Fibroblast of mammary gland (primary cell): ENCODE data around the gene TECPR2.

Source experiments
- DNase-seq: peaks from one replicate; pipeline ENCODE4 v3.0.0-alpha.2; 2010; ENCODE audit warnings: low read depth
- H3K4me3 ChIP-seq: 2 replicates; pipeline ENCODE4 v1.5.1; 2011; ENCODE audit warnings: low read depth, mild to moderate bottlenecking, low read length, moderate library complexity; ENCODE audit not compliant: control insufficient read depth
- CTCF ChIP-seq: conservative IDR thresholded peaks from 2 replicates; pipeline ENCODE4 v1.5.1; 2011; ENCODE audit warnings: low read depth, low read length, inconsistent platforms; ENCODE audit not compliant: control insufficient read depth, insufficient read depth

The TECPR2 gene

GRCh38 chr14:102418853-102419240 lies 56.1 kb downstream of the TECPR2 start:
- DNase-seq: no peak
- H3K4me3 ChIP-seq: no peak overlapping the region
- no peak for TF ChIP-seq CTCF

GRCh38 chr14:102419276-102419675 lies 56.5 kb downstream of the TECPR2 start:
- DNase-seq: no peak
- no peak for TF ChIP-seq CTCF
- H3K4me3 ChIP-seq: no peak overlapping the region

GRCh38 chr14:102419716-102420115 lies 57.0 kb downstream of the TECPR2 start:
- no peak for TF ChIP-seq CTCF
- no peak for DNase-seq
- H3K4me3 ChIP-seq: no peak overlapping the region

GRCh38 chr14:102421411-102422057 lies 58.8 kb downstream of the TECPR2 start:
- TF ChIP-seq CTCF: no peak

GRCh38 chr14:102424520-102424919 lies 61.8 kb downstream of the TECPR2 start:
- H3K4me3 ChIP-seq: no peak overlapping the region
- DNase-seq: no peak
- no peak for TF ChIP-seq CTCF

More at GRCh38 chr14:102421411-102422057, 58.8 kb downstream of the TECPR2 start:
- no peak for DNase-seq
- H3K4me3 ChIP-seq: no peak overlapping the region

- TF ChIP-seq CTCF: no peak
- H3K4me3 ChIP-seq: no peak overlapping the region
- no peak for DNase-seq
These were observed 62.2 kb downstream of the TECPR2 start for GRCh38 chr14:102424923-102425322.

GRCh38 chr14:102426796-102427195 lies 64.1 kb downstream of the TECPR2 start:
- no peak overlapping the region for H3K4me3 ChIP-seq
- no peak for DNase-seq
- TF ChIP-seq CTCF: no peak
